Measurements from ENCODE around the gene TTC34.

The TTC34 gene

GRCh38 chr1:2597441-2598328, 203.8 kb downstream of the TTC34 start:
- no peak for TF ChIP-seq FOXK2 (IDR thresholded peaks at IDR 0.05)
- no peak for TF ChIP-seq ZNF384 (IDR thresholded peaks at IDR 0.05)
- no peak for TF ChIP-seq BHLHE40 (IDR thresholded peaks at IDR 0.05; ENCODE audit: borderline replicate concordance)
- TF ChIP-seq HDGF (IDR thresholded peaks at IDR 0.05; ENCODE audit: borderline replicate concordance): no peak
- TF ChIP-seq FOXM1 (IDR thresholded peaks at IDR 0.05; ENCODE audit: borderline replicate concordance): no peak
- no peak for TF ChIP-seq ELF4 (IDR thresholded peaks at IDR 0.05)
- TF ChIP-seq CTBP1 (IDR thresholded peaks at IDR 0.05; ENCODE audit: borderline replicate concordance): no peak
- TF ChIP-seq SUZ12 (IDR thresholded peaks at IDR 0.05): no peak
- TF ChIP-seq NFRKB (IDR thresholded peaks at IDR 0.05): no peak
- TF ChIP-seq LEF1 (IDR thresholded peaks at IDR 0.05; ENCODE audit: borderline replicate concordance): no peak
- no peak for TF ChIP-seq L3MBTL2 (conservative IDR thresholded peaks at IDR 0.05)
- TF ChIP-seq, protein P1, sequence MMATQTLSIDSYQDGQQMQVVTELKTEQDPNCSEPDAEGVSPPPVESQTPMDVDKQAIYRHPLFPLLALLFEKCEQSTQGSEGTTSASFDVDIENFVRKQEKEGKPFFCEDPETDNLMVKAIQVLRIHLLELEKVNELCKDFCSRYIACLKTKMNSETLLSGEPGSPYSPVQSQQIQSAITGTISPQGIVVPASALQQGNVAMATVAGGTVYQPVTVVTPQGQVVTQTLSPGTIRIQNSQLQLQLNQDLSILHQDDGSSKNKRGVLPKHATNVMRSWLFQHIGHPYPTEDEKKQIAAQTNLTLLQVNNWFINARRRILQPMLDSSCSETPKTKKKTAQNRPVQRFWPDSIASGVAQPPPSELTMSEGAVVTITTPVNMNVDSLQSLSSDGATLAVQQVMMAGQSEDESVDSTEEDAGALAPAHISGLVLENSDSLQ (IDR thresholded peaks at IDR 0.05): no peak
- TF ChIP-seq SP1 (IDR thresholded peaks at IDR 0.05): no peak
- no peak for TF ChIP-seq TARDBP (IDR thresholded peaks at IDR 0.05)
- no peak for TF ChIP-seq FOXA1 (IDR thresholded peaks at IDR 0.05)
- TF ChIP-seq ARNT (IDR thresholded peaks at IDR 0.05): no peak
- ChIA-PET CTCF (no interaction called here), POLR2A (no interaction called here)
- DNase-seq (ENCODE audit: extremely low spot score): no peak

GRCh38 chr1:2596530-2597333, 204.8 kb downstream of the TTC34 start:
- no peak for TF ChIP-seq L3MBTL2 (conservative IDR thresholded peaks at IDR 0.05)
- no peak for TF ChIP-seq ZNF384 (IDR thresholded peaks at IDR 0.05)
- no peak for TF ChIP-seq ELF4 (IDR thresholded peaks at IDR 0.05)
- TF ChIP-seq LEF1 (IDR thresholded peaks at IDR 0.05; ENCODE audit: borderline replicate concordance): no peak
- TF ChIP-seq FOXM1 (IDR thresholded peaks at IDR 0.05; ENCODE audit: borderline replicate concordance): no peak
- TF ChIP-seq NFRKB (IDR thresholded peaks at IDR 0.05): no peak
- TF ChIP-seq HDGF (IDR thresholded peaks at IDR 0.05; ENCODE audit: borderline replicate concordance): no peak
- no peak for TF ChIP-seq CTBP1 (IDR thresholded peaks at IDR 0.05; ENCODE audit: borderline replicate concordance)
- no peak for TF ChIP-seq BHLHE40 (IDR thresholded peaks at IDR 0.05; ENCODE audit: borderline replicate concordance)
- TF ChIP-seq TARDBP (IDR thresholded peaks at IDR 0.05): no peak
- TF ChIP-seq ARNT (IDR thresholded peaks at IDR 0.05): no peak
- TF ChIP-seq, protein P1 (IDR thresholded peaks at IDR 0.05): no peak
- TF ChIP-seq SUZ12 (IDR thresholded peaks at IDR 0.05): no peak
- no peak for TF ChIP-seq SP1 (IDR thresholded peaks at IDR 0.05)
- no peak for TF ChIP-seq FOXK2 (IDR thresholded peaks at IDR 0.05)
- no peak for TF ChIP-seq FOXA1 (IDR thresholded peaks at IDR 0.05)
- ChIA-PET CTCF (no interaction called here), POLR2A (no interaction called here)
- no peak for DNase-seq (ENCODE audit: extremely low spot score)

- ChIA-PET CTCF (no interaction called here), POLR2A (interaction anchor here (0.6 kb wide), 1 partner anchor 116 kb away, joined by 3 read pairs; no protein-coding TSS in a partner anchor)
- DNase-seq (ENCODE audit: extremely low spot score): no peak
- TF ChIP-seq FOXA1 (IDR thresholded peaks at IDR 0.05) (no peak), SP1 (IDR thresholded peaks at IDR 0.05) (no peak), CTBP1 (IDR thresholded peaks at IDR 0.05; ENCODE audit: borderline replicate concordance) (no peak), SUZ12 (IDR thresholded peaks at IDR 0.05) (no peak), HDGF (IDR thresholded peaks at IDR 0.05; ENCODE audit: borderline replicate concordance) (no peak), TARDBP (IDR thresholded peaks at IDR 0.05) (no peak)
- TF ChIP-seq, protein P1 (IDR thresholded peaks at IDR 0.05): no peak
Observed at GRCh38 chr1:2595812-2596529, 205.5 kb downstream of the TTC34 start.

GRCh38 chr1:2595261-2595811, 206.2 kb downstream of the TTC34 start:
- no peak for DNase-seq (ENCODE audit: extremely low spot score)
- CTCF ChIA-PET: no interaction called here
- POLR2A ChIA-PET: interaction anchor here (0.6 kb wide), 1 partner anchor 115 kb away, joined by 3 read pairs; no protein-coding TSS in a partner anchor
- TF ChIP-seq L3MBTL2 (conservative IDR thresholded peaks at IDR 0.05) (no peak), ARNT (IDR thresholded peaks at IDR 0.05) (no peak), TARDBP (IDR thresholded peaks at IDR 0.05) (no peak), SUZ12 (IDR thresholded peaks at IDR 0.05) (no peak)
- TF ChIP-seq, protein P1 (IDR thresholded peaks at IDR 0.05): no peak

All from HEK293T (cell line).